OCI-LY7 (cell line): ENCODE measurements around the gene GPD1L. TPM values are rescaled to one million over a fixed set of nuclear protein-coding genes. Genes with fewer than 3 reads are reported as not detected.

Experiments used
- BruUV-seq: library from RNA; stranded (reverse); fragments of 400-500 nt; replicated peaks from 2 replicates; lab custom pipeline; 2021; lab: Mats Ljungman, UMichigan
- CTCF ChIA-PET: fragments of 300-600 bp; sonication (Branson Sonifier 250); formaldehyde crosslinking; loops from one replicate; lab custom pipeline; 2022; ENCODE audit warnings: antibody characterized with exemption; ENCODE audit not compliant: unreplicated experiment; lab: Charles Lee
- POLR2A ChIA-PET: fragments of 300-600 bp; sonication (Branson Sonifier 250); formaldehyde crosslinking; loops from one replicate; lab custom pipeline; 2022; ENCODE audit warnings: antibody characterized with exemption; lab: Charles Lee
- DNase-seq: peaks from one replicate; pipeline ENCODE4 v3.0.0-alpha.2; 2015; ENCODE audit warnings: low spot score
- H2AFZ ChIP-seq: fragments of 200-600 bp; sonication (generic), shearing (Covaris generic); 2 replicates; pipeline ENCODE4 v1.6.1; 2014; ENCODE audit warnings: mild to moderate bottlenecking, antibody characterized with exemption, low read length, moderate library complexity
- H3K27ac ChIP-seq: fragments of 200-600 bp; sonication (generic); 2 replicates; pipeline ENCODE4 v1.5.1; 2014; ENCODE audit warnings: mixed run types, low read depth, mild to moderate bottlenecking, moderate library complexity, low read length, inconsistent platforms; ENCODE audit not compliant: poor library complexity, severe bottlenecking
- H3K36me3 ChIP-seq: fragments of 200-600 bp; sonication (generic); 2 replicates; pipeline ENCODE4 v1.6.1; 2014; ENCODE audit warnings: mild to moderate bottlenecking, antibody characterized with exemption, low read length, moderate library complexity, mixed read lengths; ENCODE audit not compliant: insufficient read depth
- H3K4me1 ChIP-seq: fragments of 200-600 bp; sonication (generic); 2 replicates; pipeline ENCODE4 v1.5.1; 2014; ENCODE audit warnings: mild to moderate bottlenecking, low read length; ENCODE audit not compliant: insufficient read depth, poor library complexity, severe bottlenecking
- H3K4me2 ChIP-seq: fragments of 200-600 bp; sonication (generic); 2 replicates; pipeline ENCODE4 v1.6.1; 2014; ENCODE audit warnings: mild to moderate bottlenecking, low read length
- H3K4me3 ChIP-seq: fragments of 200-600 bp; sonication (generic); 2 replicates; pipeline ENCODE4 v1.5.1; 2014; ENCODE audit warnings: mild to moderate bottlenecking, low read depth, low read length; ENCODE audit not compliant: poor library complexity, severe bottlenecking
- H3K79me2 ChIP-seq: fragments of 200-600 bp; sonication (generic); 2 replicates; pipeline ENCODE4 v1.6.1; 2016; ENCODE audit warnings: low read depth, mild to moderate bottlenecking, low read length, moderate library complexity, mixed read lengths; ENCODE audit not compliant: insufficient read depth
- H3K9me2 ChIP-seq: fragments of 200-600 bp; sonication (generic); 2 replicates; pipeline ENCODE4 v1.6.1; 2016; ENCODE audit warnings: mild to moderate bottlenecking, low read length, mixed read lengths; ENCODE audit not compliant: insufficient read depth
- H3K9me3 ChIP-seq: fragments of 200-600 bp; sonication (generic); 2 replicates; pipeline ENCODE4 v1.6.1; 2014; ENCODE audit warnings: mild to moderate bottlenecking, mixed run types, low read length, mixed read lengths
- H4K20me1 ChIP-seq: fragments of 200-600 bp; sonication (generic); 2 replicates; pipeline ENCODE4 v1.6.1; 2014; ENCODE audit warnings: mild to moderate bottlenecking, antibody characterized with exemption, low read length, moderate library complexity, mixed read lengths; ENCODE audit not compliant: insufficient read depth
- CTCF ChIP-seq: fragments of 200-600 bp; sonication (generic); conservative IDR thresholded peaks from 2 replicates; pipeline ENCODE4 v1.5.1; 2014; ENCODE audit warnings: mild to moderate bottlenecking, antibody characterized with exemption, low read length, moderate library complexity, mixed read lengths
- EZH2phosphoT487 ChIP-seq: fragments of 200-600 bp; sonication (generic); IDR thresholded peaks from 2 replicates; pipeline ENCODE4 v1.6.1; 2018; ENCODE audit warnings: low read depth, borderline replicate concordance, mild to moderate bottlenecking, mixed run types, antibody characterized with exemption, low read length, moderate library complexity, mixed read lengths
- intact Hi-C: fragments of 100-400 bp; cut with micrococcal nuclease; formaldehyde crosslinking; loops from one replicate; pipeline ENCODE4 v1.10.0; 2022; ENCODE audit not compliant: unreplicated experiment
- total RNA-seq, 2 experiments: library from RNA; depleted of rRNA in 1 of 2; stranded (reverse); fragments of >200 nt in 1 of 2; shearing (Covaris generic) in 1 of 2; gene quantifications; 2 replicates each; pipeline ENCODE4 v1.2.3, GENCODE V29; 2014 to 2022

GPD1L gene
- total RNA-seq, 2 experiments from 2014 or later: 27.5 to 29.2 TPM

- intact Hi-C loops: no loop called here
- Histone ChIP-seq H2AFZ (no peak overlapping the region; the same call in 1 of the 2 replicates), H3K36me3 (no peaks in the 10 kb centered on the region; the same call in 1 of the 2 replicates), H3K9me3 (no peaks in the 10 kb centered on the region), H3K27ac (no peak overlapping the region), H3K79me2 (no peaks in the 10 kb centered on the region), H3K4me3 (no peak overlapping the region), H4K20me1 (no peaks in the 10 kb centered on the region), H3K4me2 (no peak overlapping the region; the same call in 1 of the 2 replicates), H3K9me2 (no peaks in the 10 kb centered on the region), H3K4me1 (peaks cover 9% of the 10 kb centered on the region)
- ChIA-PET POLR2A (no interaction called here), CTCF (no interaction called here)
- DNase-seq: no peak
- BruUV-seq: no TSS peak
- TF ChIP-seq EZH2phosphoT487 (no peak), CTCF (no peak)
Observed at GRCh38 chr3:32077260-32078084, 28.9 kb upstream of the GPD1L start.

- H3K79me2 ChIP-seq: no peaks in the 10 kb centered on the region
- no peak overlapping the region for H3K27ac ChIP-seq
- no peaks in the 10 kb centered on the region; the same call in 1 of the 2 replicates for H3K36me3 ChIP-seq
- no peak for TF ChIP-seq EZH2phosphoT487
- no peak for TF ChIP-seq CTCF
- H3K9me3 ChIP-seq: no peaks in the 10 kb centered on the region
- peak overlapping the region; percentile 75 for H2AFZ ChIP-seq
- no peak for DNase-seq
- intact Hi-C loops: no loop called here
- CTCF ChIA-PET: no interaction called here
- no peaks in the 10 kb centered on the region for H4K20me1 ChIP-seq
- H3K4me2 ChIP-seq: no peak overlapping the region; the same call in 1 of the 2 replicates
- H3K4me1 ChIP-seq: peaks cover 9% of the 10 kb centered on the region
- no TSS peak for BruUV-seq
- no peaks in the 10 kb centered on the region for H3K9me2 ChIP-seq
- POLR2A ChIA-PET: no interaction called here
- no peak overlapping the region for H3K4me3 ChIP-seq
Observed at GRCh38 chr3:32078085-32078634, 28.3 kb upstream of the GPD1L start.

DNA sequence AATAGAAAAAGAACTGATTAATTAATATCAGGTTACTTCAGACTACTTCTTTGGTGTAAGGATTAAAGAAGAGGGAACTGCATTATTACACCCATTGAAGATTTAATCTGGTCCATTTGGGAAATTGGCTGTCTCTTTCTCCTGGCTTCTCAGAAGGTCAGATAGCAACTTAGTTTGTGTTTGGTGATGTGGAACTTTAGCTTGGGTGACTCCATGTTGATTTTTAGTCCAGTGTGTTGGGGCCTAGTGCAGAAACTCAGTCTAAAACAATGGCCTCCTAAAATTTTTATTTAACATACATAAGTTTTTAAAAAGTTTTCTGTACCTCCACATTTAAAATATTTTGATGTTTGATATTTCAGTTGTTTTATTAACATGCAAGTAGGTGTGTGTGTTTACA, 27.6 kb upstream of the GPD1L start:
- peak overlapping the region; percentile 75 for H2AFZ ChIP-seq
- CTCF ChIA-PET: no interaction called here
- H3K79me2 ChIP-seq: no peaks in the 10 kb centered on the region
- POLR2A ChIA-PET: no interaction called here
- H3K9me3 ChIP-seq: no peaks in the 10 kb centered on the region
- no peaks in the 10 kb centered on the region for H3K9me2 ChIP-seq
- H4K20me1 ChIP-seq: no peaks in the 10 kb centered on the region
- no peaks in the 10 kb centered on the region; the same call in 1 of the 2 replicates for H3K36me3 ChIP-seq
- H3K4me1 ChIP-seq: peaks cover 9% of the 10 kb centered on the region
- no peak overlapping the region for H3K4me3 ChIP-seq
- intact Hi-C loops: no loop called here
- no peak overlapping the region for H3K4me2 ChIP-seq
- TF ChIP-seq CTCF: no peak
- TF ChIP-seq EZH2phosphoT487: no peak
- no TSS peak for BruUV-seq
- DNase-seq: no peak
- no peak overlapping the region for H3K27ac ChIP-seq
